NCI-H2227 treated with DMSO at 0.1 percent for 48 hours (cell line): ENCODE data around the gene HIPK3.
"Not testable (repeated sequence)": the region's sequence is repeated elsewhere in the genome, so short reads cannot be mapped to it uniquely, and the experiment has no call there.

Experiments
- DNase-seq: peaks from one replicate; lab custom pipeline; 2025; lab: John Stamatoyannopoulos, UW

Gene HIPK3

DNA sequence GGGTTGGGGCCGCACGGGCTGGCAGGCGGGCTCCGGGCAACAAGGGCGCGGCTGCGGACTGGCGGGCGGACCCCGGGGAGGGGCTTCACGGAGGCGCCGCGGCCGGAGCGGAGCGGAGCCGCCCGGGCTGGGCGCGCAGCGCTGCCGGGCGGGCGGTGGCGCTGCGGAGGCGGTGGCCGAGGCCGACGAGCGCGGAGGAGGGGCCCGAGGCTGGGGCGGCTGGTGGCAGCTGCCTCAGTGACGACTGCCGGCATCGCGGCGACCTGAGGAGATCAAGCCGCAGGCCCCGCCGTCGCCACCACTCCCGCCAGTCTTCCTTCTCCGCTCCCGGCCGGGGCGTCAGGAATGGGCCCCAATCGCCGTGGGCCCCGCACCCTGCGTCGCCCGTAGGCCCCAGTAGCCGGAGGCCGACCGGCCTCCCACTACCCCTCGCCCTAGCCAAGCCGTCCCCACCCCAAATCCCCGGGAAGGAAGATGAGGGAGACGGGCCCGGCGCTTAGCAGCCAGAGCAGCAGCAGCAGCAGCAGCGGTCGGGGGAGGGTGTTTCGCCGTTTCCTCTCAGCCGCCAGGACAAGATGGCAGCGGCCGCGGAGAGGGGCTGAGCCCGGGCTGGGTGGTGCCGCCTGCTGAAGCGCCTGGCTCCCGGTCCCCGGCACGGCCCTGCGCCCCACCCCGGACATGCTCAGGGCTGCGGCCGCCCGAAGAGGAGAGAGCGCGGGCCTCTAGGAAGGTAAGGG, at the start of gene HIPK3:
TSS of gene HIPK3 (plus strand) at position 222 of the 737 bp plus-strand sequence.
- peak; percentile 80 for DNase-seq

- no peak for DNase-seq
Measured at GRCh38 chr11:33207408-33207985, 49.7 kb upstream of the HIPK3 start.

DNA sequence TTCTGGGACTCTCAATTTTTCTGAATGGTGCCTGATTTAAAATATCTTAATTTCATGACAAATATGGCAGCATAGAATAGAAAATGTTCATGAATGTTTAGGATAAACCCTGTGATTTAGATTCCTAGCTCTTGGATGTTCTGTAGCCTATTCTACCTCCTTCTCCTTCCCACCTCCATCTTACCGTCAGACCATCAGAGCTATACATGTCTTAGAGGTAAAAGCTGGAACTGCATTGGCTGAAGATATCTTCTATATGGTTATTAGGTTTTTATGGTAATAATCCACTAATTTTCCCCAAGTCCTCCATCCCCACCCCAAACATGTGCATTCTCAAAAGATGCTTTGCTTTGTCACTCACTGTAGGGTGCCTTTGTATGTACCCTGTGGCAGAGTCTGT, 49.0 kb upstream of the HIPK3 start:
- no peak for DNase-seq

DNA sequence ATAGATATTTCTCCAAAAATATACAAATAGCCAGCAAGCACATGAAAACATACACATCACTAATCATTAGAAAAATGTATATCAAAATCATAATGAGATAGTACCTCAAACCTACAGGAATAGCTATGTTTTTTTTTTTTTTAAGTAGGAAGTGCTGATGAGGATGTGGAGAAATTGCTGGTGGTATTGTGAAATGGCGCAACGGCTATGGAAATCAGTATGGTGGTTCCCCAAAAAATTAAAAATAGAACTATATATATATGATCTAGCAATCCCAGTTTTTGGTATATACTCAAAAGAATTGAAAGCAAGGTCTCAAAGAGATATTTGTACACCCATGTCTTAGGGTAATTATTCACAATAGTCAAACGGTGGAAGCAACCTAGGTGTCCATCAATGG, 46.0 kb upstream of the HIPK3 start:
- DNase-seq, result no peak

DNA sequence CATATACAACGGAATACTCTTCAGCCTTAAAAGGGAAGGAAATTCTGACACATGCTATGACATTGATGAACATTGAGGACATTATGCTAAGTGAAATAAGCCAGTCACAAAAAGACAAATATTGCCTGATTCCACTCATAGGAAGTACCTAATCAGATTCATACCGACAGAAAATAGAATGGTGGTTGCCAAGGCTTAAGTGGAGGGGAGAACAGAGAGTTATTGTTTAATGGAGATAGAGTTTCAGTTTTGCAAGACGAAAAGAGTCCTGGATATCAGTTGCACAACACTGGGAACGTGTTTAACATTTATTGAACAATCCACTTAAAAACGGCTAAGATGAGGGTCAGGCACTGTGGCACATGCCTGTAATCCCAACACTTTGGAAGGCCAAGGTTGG, 45.6 kb upstream of the HIPK3 start:
- no peak for DNase-seq

DNA sequence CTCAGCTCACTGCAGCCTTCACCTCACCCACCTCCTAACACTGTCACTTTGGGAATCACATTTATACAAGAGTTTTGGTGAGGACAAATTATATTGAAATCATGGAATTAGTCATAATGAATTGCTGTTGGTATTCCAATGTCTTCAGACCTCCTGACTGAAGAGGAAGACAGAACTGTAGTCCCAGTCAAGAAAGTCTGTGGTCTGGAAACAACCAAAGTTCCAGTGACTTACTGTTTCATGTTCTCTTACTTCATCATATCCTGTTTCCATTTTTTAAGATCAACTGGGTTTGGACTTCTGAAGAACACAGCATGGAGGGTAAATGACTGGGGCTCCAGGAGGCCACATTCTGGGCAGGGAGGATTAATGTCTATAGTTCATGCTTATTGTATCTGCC, 43.0 kb upstream of the HIPK3 start:
- no peak for DNase-seq

DNA sequence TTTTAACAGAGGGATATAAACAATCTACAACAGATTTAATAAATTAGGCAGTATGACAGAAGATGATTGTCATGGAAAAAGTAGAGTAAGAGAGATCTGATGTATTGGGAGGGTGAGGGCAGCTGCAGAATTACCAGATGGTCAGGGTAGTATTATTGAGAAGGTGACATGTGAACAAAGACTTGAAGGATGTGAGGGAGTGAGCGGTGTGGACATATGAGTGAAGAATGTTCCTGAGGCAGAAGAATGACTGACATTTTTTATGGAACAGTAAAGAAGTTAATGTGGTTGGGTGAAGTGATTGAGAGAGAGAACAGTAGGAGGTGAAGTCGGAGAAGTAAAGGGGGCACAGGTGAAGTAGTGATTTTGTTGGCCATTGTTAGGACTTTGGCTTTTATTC, 42.4 kb upstream of the HIPK3 start:
- no peak for DNase-seq

DNA sequence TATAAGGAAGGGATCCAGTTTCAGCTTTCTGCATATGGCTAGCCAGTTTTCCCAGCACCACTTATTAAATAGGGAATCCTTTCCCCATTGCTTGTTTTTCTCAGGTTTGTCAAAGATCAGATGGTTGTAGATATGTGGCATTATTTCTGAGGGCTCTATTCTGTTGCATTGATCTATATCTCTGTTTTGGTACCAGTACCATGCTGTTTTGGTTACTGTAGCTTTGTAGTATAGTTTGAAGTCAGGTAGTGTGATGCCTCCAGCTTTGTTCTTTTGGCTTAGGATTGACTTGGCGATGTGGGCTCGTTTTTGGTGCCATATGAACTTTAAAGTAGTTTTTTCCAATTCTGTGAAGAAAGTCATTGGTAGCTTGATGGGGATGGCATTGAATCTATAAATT, 40.5 kb upstream of the HIPK3 start:
- DNase-seq, result not testable (repeated sequence)

DNA sequence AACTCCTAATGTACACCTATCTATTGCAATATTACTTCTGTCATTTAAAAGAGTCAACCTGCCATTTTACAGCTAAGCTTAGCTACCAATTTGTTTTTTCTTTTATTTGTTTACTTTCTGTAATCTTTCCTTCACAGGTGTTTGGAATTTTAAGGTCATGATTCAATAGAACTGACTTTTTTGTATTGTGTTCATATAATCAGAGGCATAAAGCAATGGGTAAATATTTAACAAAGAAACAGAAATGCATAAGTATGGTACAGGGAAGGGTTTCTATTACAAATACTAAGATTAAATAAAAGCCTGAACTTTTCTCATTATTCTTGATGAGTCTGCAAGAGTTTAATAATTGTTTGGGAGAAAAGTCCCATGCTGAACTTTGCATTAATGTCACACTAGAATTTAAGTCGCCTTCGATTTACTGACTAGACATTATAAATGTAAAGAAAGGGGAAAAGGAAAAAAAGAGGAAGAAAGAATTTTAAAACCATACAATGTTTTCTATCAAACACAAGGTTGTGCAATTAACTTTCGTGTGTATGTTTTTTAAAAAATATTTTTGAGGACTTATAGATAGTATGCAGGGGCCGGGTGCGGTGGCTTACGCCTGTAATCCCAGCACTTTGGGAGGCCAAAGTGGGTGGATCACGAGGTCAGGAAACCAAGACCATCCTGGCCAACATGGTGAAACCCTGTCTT, 35.0 kb upstream of the HIPK3 start:
- DNase-seq, result no peak

DNA sequence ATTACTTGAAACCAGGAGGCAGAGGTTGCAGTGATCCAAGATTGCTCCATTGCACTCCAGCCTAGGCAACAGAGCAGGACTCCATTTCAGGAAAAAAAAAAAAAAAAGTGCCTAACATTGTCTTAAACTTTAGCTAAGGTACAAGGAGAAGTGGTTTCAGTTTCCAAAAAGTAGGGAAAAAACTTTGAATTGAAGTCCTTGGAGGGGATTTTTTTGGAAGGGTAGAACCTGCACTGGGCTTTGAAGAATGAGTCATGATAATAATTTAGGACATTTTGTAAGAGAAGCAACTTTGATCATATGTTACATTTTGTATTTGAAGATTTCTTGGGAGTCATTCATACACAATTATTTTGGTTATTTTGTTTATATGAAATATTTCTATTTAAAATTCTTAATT, 31.8 kb upstream of the HIPK3 start:
- no peak for DNase-seq

DNA sequence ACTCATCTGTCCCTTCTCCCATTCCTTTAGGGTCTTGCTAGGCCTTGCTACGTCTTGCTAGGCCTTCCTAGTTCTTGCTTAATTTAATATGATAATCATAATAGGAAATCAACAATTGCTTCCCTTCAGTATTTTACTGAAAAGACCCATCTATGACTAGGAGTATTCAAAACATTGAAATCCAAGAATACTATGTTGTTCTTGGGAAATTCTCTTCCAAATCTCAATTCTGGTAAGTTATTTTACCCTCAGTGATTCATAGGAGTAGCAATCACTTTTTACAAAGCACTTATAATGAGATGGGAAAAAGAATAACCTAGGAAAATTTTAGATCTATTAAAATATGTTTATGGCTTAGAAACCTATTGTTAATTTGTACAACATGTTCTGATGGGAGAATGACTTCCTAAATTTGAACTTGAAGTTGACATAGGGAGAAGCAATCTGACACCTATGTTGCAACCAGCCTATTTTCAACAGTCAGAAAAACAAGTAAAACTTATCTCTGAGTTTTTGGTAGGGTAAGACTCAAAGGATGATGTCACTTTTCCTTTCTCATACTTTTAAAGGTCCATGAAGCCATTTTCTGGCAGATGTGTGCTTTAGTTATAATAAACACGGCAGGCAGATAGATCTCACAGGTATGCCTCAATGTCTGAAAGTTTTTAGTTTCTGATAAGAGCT, 29.5 kb upstream of the HIPK3 start:
- no peak for DNase-seq

DNA sequence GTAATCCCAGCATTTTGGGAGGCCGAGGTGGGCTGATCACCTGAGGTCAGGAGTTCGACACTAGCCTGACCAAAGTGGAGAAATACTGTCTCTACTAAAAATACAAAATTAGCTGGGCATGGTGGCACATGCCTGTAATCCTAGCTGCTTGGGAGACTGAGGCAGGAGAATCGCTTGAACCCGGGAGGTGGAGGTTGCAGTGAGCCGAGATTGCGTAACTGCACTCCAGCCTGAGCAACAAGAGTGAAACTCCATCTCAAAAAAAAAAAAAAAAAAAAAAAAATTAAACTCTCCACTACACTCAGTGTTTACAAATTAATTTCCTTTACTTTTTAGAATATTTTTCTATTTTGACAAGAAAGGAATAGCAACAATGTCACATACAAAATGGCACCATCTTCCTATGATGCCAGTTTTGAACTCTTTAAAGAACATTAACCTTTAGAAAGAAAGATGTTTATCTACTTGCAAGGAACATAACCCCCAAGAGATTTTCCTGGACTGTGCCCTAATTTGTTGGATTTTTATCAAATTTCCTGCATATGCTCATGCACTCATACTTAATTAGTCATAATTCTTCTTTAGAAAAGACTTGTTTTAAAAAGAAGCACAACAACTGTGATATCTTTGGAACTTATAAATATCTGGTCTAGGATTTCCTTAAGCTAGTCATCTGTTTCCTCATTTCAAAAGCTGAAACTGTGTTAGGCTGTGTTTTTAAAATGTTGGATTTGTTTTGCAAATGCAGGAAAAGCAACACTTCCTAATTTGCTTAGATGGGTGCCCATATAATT, 22.6 kb upstream of the HIPK3 start:
- DNase-seq, result no peak

GRCh38 chr11:33237039-33237597, 20.1 kb upstream of the HIPK3 start:
- no peak for DNase-seq

DNA sequence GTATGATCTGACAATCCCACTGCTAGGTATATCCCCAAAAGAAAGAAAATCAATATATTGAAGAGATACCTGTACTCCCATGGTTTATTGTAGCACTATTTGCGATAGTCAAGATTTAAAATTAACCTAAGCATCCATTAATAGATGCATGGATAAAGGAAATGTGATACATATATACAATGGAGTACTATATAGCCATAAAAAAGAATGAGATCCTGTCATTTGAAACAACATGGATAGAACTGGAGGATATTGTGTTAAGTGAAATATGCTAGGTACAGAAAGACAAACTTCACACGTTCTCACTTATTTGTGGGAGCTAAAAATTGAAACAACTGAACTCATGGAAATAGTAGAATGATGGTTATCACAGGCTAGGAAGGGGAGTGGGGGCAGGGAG, 14.6 kb upstream of the HIPK3 start:
- no peak for DNase-seq

GRCh38 chr11:33243654-33244053, 13.5 kb upstream of the HIPK3 start:
- not testable (repeated sequence) for DNase-seq

- no peak for DNase-seq
Measured at GRCh38 chr11:33248416-33248971, 8.7 kb upstream of the HIPK3 start.

- peak; percentile 62 for DNase-seq
Measured at GRCh38 chr11:33256031-33256812, 959 bp upstream of the HIPK3 start.

DNA sequence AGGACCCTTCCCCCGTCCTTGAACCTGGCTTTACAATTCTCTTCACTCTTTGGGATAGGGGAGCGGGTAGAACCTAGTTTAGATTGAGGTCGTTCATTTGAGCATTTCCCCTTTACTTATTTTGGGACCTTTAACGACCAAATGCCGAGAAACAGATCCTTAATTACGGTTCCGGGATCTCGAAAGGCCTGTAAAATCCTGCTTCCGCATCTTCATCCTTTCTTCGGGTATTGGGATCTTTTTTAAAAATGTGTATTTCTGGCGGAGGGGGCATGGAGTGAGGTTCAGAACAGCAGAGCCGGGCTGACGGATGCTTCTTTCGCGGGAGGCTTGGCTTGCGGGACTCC, 395 bp upstream of the HIPK3 start:
- no peak for DNase-seq

GRCh38 chr11:33257897-33258630, 883 bp downstream of the HIPK3 start:
- peak; percentile 73 for DNase-seq

DNA sequence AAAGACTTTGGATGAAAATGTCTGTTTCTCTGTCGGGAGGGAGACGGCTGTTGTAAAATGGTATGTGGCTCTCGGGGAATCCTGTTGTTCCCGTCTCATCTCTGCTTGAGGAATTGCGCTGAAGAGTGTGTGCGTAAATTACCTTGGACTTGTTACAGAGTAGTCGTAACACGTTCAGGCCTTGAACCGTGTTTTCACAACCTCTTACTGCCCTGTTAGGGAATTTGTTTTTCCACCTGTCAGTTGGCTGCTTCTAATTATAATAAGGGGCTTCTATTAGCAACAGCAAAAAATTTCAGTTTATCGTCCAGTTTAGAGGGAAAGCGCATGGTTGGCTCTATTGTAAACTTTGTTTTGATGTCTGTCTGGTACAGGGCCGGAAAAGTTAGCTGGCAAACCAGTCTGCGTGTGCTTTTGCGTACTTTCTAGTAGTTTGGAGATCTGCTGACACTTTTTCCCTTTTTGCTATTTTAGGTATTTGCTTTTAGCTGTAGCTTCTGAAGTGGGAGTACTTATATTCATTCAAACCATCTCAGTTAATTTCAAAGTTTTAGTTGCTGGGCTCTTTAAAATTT, 1.5 kb downstream of the HIPK3 start:
- no peak for DNase-seq
